ENCODE data around the gene ZNF750. TPM values are rescaled to one million over a fixed set of nuclear protein-coding genes. Genes with fewer than 3 reads are reported as not detected.
A peak's percentile ranks its signal among the peaks of the same experiment; 100 is the strongest.

Gene ZNF750
- total RNA-seq, 2 experiments from 2014 or later, result not detected

DNA sequence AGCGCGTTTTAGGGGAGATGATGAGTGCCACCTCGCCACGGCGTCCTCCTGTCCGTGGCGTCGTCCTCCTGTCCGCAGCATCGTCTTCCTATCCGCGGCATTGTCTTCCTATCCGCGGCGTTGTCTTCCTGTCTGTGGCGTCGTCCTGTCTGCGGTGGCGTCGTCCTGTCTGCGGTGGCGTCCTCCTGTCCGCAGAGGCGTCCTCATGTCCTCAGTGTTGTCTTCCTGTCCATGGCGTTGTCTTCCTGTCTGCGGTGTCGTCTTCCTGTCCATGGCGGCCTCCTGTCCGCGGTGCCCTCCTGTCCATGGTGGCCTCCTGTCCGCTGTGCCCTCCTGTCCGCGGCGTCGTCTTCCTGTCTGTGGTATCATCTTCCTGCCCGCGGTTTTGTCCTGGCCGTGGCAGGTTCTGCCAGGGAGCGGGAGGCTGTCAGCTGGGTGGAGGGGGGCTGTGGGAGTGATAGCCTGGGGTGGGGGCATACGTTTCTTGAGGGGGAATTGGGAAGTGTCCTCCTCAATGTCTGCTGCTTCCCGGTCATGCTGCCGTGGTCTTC, 57.1 kb downstream of the ZNF750 start:
- DNase-seq, result no peak
- Mint-ChIP-seq H3K9me3 (no peaks in the 10 kb centered on the region), H3K27me3 (no peaks in the 10 kb centered on the region), H3K4me1 (peaks cover 14% of the 10 kb centered on the region), H3K27ac (no peak overlapping the region), H3K36me3 (ENCODE audit: low read depth) (peaks cover 9% of the 10 kb centered on the region), H3K4me3 (no peak overlapping the region)
- CTCF ChIA-PET, result interaction anchor here (0.9 to 1.5 kb wide), 3 partner anchors 40 to 129 kb away, joined by 3 to 6 read pairs (median 5); no protein-coding TSS in a partner anchor
- POLR2A ChIA-PET, result no interaction called here

DNA sequence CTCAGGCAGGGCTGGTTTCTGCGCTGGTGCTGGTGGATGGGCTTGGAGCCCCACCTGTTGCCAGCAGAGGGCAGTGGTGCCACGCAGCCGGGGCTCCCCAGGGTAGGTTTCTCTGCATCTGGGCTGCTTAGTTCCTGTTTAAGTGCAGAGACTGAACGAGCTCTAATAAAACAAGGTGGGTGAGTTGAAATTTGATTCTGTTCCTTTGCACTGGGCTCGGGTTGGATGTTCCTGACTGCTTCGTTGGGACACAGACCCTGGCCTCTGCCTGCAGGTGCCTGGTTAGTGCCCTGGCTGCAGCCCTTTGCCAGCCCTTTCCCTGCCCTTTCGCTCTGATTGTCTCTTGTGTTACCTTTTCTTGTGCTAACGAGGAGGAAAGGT, 57.9 kb downstream of the ZNF750 start:
- peaks cover 16% of the 10 kb centered on the region for H3K4me1 Mint-ChIP-seq
- no peaks in the 10 kb centered on the region for H3K27me3 Mint-ChIP-seq
- CTCF ChIA-PET, result interaction anchor here (0.5 to 1.9 kb wide), 26 partner anchors 10 to 456 kb away, joined by 3 to 14 read pairs (median 4); partner anchors contain the start of gene FN3KRP
- POLR2A ChIA-PET, result no interaction called here
- H3K36me3 Mint-ChIP-seq (ENCODE audit: low read depth), result peaks cover 9% of the 10 kb centered on the region
- peak; percentile 89 for DNase-seq
- H3K4me3 Mint-ChIP-seq, result no peak overlapping the region
- H3K9me3 Mint-ChIP-seq, result no peaks in the 10 kb centered on the region
- H3K27ac Mint-ChIP-seq, result peak overlapping the region; percentile 28

- Mint-ChIP-seq H3K4me3 (no peak overlapping the region), H3K36me3 (ENCODE audit: low read depth) (peaks cover 9% of the 10 kb centered on the region), H3K4me1 (peaks cover 16% of the 10 kb centered on the region), H3K27ac (no peak overlapping the region), H3K9me3 (no peaks in the 10 kb centered on the region), H3K27me3 (no peaks in the 10 kb centered on the region)
- no peak for DNase-seq
- POLR2A ChIA-PET, result no interaction called here
- CTCF ChIA-PET, result interaction anchor here (0.6 to 1.9 kb wide), 26 partner anchors 9 to 455 kb away, joined by 3 to 14 read pairs (median 4); partner anchors contain the start of gene FN3KRP
Observed at GRCh38 chr17:82780971-82781893, 58.6 kb downstream of the ZNF750 start.

DNA sequence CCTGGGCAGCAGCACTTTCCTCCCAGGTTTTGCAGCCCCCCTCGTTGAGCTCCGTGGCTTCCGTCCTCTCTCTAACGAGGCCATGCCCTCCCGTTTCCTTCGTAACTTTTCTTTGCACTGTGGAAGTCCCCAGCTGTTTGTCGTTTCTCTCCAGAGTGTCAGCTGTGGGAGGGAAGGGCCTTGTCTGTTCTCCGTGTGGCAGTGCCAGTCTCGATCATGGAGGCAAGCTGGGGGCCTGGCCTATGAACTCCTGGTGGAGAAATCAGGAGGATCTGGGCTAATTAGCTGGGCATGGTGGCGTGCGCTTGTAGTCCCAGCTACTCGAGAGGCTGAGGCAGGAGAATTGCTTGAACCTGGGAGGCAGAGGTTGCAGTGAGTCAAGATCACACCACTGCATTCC, 59.6 kb downstream of the ZNF750 start:
- Mint-ChIP-seq H3K36me3 (ENCODE audit: low read depth) (peaks cover 9% of the 10 kb centered on the region), H3K4me3 (no peak overlapping the region), H3K27ac (no peak overlapping the region), H3K4me1 (peaks cover 22% of the 10 kb centered on the region), H3K9me3 (no peaks in the 10 kb centered on the region), H3K27me3 (no peaks in the 10 kb centered on the region)
- ChIA-PET POLR2A (interaction anchor here (0.6 kb wide), 1 partner anchor 133 kb away, joined by 7 read pairs; no protein-coding TSS in a partner anchor), CTCF (interaction anchor here (1.5 kb wide), 1 partner anchor 31 kb away, joined by 4 read pairs; no protein-coding TSS in a partner anchor)
- no peak for DNase-seq

- CTCF ChIA-PET, result no interaction called here
- POLR2A ChIA-PET, result no interaction called here
- no peaks in the 10 kb centered on the region for H3K9me3 Mint-ChIP-seq
- peaks cover 9% of the 10 kb centered on the region for H3K36me3 Mint-ChIP-seq (ENCODE audit: low read depth)
- H3K27me3 Mint-ChIP-seq, result no peaks in the 10 kb centered on the region
- DNase-seq, result no peak
- no peak overlapping the region for H3K4me3 Mint-ChIP-seq
- H3K27ac Mint-ChIP-seq, result no peak overlapping the region
- peaks cover 28% of the 10 kb centered on the region for H3K4me1 Mint-ChIP-seq
Observed at GRCh38 chr17:82779541-82779940, 60.3 kb downstream of the ZNF750 start.

Other genes with a start within 250 kb of the ZNF750 start
- 10 to 100 TPM; 33.5 to 36.4 TPM for gene WDR45B, start 191.6 kb downstream of the ZNF750 start, total RNA-seq
- 1 to 10 TPM; 1.7 to 2.2 TPM for gene RAB40B, start 141.3 kb downstream of the ZNF750 start, total RNA-seq
- 10 to 100 TPM; 37.8 to 40.9 TPM for gene FN3KRP, start 123.3 kb downstream of the ZNF750 start, total RNA-seq
- 1 to 10 TPM; 2.0 to 4.2 TPM for gene FN3K, start 104.4 kb downstream of the ZNF750 start, total RNA-seq
- 100 to 1,000 TPM; 155 to 157 TPM for gene TBCD, start 88.0 kb downstream of the ZNF750 start, total RNA-seq
- 1 to 10 TPM; 2.1 to 2.2 TPM for gene METRNL, start 239.6 kb upstream of the ZNF750 start, total RNA-seq